Ascending aorta (tissue), 2 donors: ENCODE data around the gene SF3A2. TPM values are rescaled to one million over a fixed set of nuclear protein-coding genes. Genes with fewer than 3 reads are reported as not detected.
A peak's percentile ranks its signal among the peaks of the same experiment; 100 is the strongest.

Experiments used
- DNase-seq, 2 donors: peaks; one replicate each; pipeline ENCODE4 v3.0.0-alpha.2; 2019; ENCODE audit warnings: low spot score in 2 of 2
- H3K27ac ChIP-seq, 2 donors: fragments of 200-600 bp; sonication (generic); one replicate each; pipeline ENCODE4 v1.5.1; 2016 to 2017; ENCODE audit warnings: mild to moderate bottlenecking in 1 of 2
- H3K27me3 ChIP-seq: fragments of 200-600 bp; sonication (generic); one replicate; pipeline ENCODE4 v1.5.1; 2017
- H3K36me3 ChIP-seq, 2 donors: fragments of 200-600 bp; sonication (generic); one replicate each; pipeline ENCODE4 v1.5.1; 2016
- H3K4me1 ChIP-seq, 2 donors: fragments of 200-600 bp; sonication (generic); one replicate each; pipeline ENCODE4 v1.5.1; 2016 to 2017; ENCODE audit warnings: mild to moderate bottlenecking in 1 of 2
- H3K4me3 ChIP-seq, 2 donors: fragments of 200-600 bp; sonication (generic); one replicate each; pipeline ENCODE4 v1.5.1; 2016 to 2017; ENCODE audit warnings: mild to moderate bottlenecking in 1 of 2
- H3K9me3 ChIP-seq, 2 donors: fragments of 200-600 bp; sonication (generic); one replicate each; pipeline ENCODE4 v1.5.1; 2016
- CTCF ChIP-seq, 3 experiments: fragments of 200-600 bp in 2 of 3; fragments of 450-650 bp in 1 of 3; sonication (generic) in 2 of 3; IDR thresholded peaks; one replicate each; pipeline ENCODE4 v1.5.1; 2016 to 2019; ENCODE audit warnings: antibody characterized with exemption in 3 of 3, mild to moderate bottlenecking in 1 of 3, moderate library complexity in 1 of 3
- intact Hi-C: fragments of 100-400 bp; cut with DNase I; formaldehyde crosslinking; loops from one replicate; pipeline ENCODE4 v1.15.1; 2023
- total RNA-seq: library from RNA; depleted of rRNA; stranded (reverse); fragments of >200 nt; gene quantifications from one replicate; pipeline ENCODE4 v1.1.0, GENCODE V29; 2016

The SF3A2 gene
- total RNA-seq, 1 donor from 2014 or later = 21.3 TPM

DNA sequence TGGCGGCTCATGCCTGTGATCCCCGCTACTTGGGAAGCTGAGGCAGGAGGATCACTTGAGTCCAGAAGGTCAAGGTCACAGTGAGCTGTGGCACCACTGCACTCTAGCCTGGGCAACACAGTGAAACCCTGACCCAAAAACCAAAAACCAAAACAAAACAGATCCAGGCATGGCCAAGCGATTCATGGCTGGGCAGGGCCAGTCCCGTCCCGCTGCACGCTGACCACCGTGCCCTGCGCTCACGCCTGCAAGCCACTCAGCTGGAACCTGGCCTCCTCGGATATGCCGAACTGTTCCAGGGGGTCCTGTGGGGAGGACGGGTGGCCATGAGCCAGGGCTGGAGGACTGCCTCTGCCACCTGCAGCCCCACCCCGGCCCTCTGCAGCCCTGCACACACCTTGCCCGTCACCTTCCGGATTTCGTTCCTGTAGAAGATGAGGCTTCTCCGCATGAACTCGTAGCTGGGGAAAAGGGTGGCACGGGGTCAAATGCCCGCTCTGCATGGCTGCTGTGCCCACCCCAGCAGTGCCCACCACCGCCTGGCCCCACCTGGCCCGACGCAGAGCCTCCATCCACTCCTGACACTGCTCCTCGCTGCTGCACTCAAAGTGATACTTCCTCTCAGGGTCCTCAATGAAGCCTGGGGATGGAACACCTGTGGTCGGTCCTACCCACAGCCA is 2.9 kb upstream of the SF3A2 start:
- TF ChIP-seq CTCF (IDR thresholded peaks at IDR 0.05) = no peak
- H3K36me3 ChIP-seq = peaks cover 15 to 44% of the 10 kb centered on the region in 2 donors
- H3K4me1 ChIP-seq = peaks cover 10 to 18% of the 10 kb centered on the region in 2 donors
- DNase-seq = no peak
- intact Hi-C loops = no loop called here
- no peaks in the 10 kb centered on the region for H3K27me3 ChIP-seq
- H3K27ac ChIP-seq = no peak overlapping the region
- no peak overlapping the region for H3K4me3 ChIP-seq
- no peaks in the 10 kb centered on the region for H3K9me3 ChIP-seq

DNA sequence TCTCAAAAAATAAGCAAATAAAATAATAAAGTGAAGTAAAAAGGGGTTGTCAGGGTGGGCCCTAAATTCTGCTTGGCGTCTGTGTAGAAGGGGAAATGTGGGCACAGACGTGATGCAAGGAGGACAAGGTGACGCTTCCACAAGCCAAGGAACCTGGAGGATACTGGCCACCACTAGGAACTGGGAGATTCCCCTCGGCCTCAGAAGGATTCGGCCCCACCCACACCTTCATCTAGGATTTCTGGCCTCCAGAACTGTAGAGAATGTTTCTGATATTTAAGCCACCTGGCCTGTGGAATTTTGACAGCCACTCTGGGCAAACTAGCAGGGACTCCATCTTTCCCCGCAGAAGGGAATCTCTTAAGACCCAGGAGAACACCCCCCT is 1.6 kb upstream of the SF3A2 start:
- no peaks in the 10 kb centered on the region for H3K27me3 ChIP-seq
- peak overlapping the region; percentile 85 to 100 for H3K4me3 ChIP-seq
- peak overlapping the region; percentile 97 to 98 for H3K27ac ChIP-seq
- H3K4me1 ChIP-seq = peaks cover 10 to 30% of the 10 kb centered on the region in 2 donors
- no peak for DNase-seq
- peaks cover 9 to 31% of the 10 kb centered on the region in 2 donors for H3K36me3 ChIP-seq
- TF ChIP-seq CTCF (IDR thresholded peaks at IDR 0.05) = no peak
- intact Hi-C loops = loop anchor here (5.0 kb wide), 1 partner anchor 157 kb away; no protein-coding TSS in a partner anchor
- H3K9me3 ChIP-seq = no peaks in the 10 kb centered on the region

DNA sequence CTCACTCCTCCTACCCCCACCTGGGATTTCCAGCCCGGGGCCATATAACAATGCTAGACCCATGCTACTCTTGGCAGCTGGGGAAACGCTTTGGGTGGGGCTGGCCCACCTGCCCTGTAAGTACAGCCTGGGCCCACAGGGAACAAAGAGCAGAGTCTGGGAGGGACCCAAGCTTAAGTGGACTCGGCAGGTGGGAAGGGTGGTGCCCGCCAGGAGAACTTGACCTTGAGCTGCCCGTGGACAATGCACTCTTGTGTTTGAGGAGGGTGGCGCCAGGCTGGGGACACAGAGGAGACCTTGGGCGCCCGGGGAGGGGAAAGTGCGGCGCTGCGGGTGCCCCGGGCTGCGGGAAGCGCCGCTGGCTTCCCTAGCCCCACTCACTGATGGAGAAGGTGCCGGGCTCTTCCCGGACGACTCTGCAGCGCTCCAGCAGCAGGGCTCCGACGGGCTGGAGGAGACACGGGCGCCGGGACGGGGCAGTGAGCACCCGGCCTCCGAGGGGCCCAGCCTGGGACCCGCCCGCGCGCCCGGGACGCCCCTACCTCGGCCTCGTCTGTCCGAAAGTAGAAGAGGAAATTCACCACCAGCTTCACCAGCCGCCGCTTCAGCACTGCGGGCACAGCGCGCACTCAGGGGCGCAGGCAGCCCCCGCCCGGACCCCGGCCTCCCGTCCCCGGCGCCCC is 1.1 kb upstream of the SF3A2 start:
- H3K4me3 ChIP-seq = peak overlapping the region; percentile 85 to 100
- intact Hi-C loops = loop anchor here (1.0 to 5.0 kb wide), 8 partner anchors 34 to 157 kb away; partner anchors contain the start of genes AP3D1, IZUMO4, LSM7 and MOB3A
- peaks cover 9 to 26% of the 10 kb centered on the region in 2 donors for H3K36me3 ChIP-seq
- H3K27ac ChIP-seq = peak overlapping the region; percentile 97 to 98
- H3K4me1 ChIP-seq = peaks cover 14 to 35% of the 10 kb centered on the region in 2 donors
- no peak for TF ChIP-seq CTCF (IDR thresholded peaks at IDR 0.05)
- no peaks in the 10 kb centered on the region for H3K9me3 ChIP-seq
- no peaks in the 10 kb centered on the region for H3K27me3 ChIP-seq
- DNase-seq = no peak

- Histone ChIP-seq H3K4me1 (peaks cover 19 to 40% of the 10 kb centered on the region in 2 donors), H3K27ac (peak overlapping the region; percentile 97 to 98), H3K9me3 (no peaks in the 10 kb centered on the region), H3K36me3 (peaks cover 9 to 21% of the 10 kb centered on the region in 2 donors), H3K4me3 (peak overlapping the region; percentile 85 to 100), H3K27me3 (no peaks in the 10 kb centered on the region)
- DNase-seq = no peak
- TF ChIP-seq CTCF (IDR thresholded peaks at IDR 0.05) = no peak
- intact Hi-C loops = loop anchor here (1.0 to 5.0 kb wide), 8 partner anchors 33 to 156 kb away; partner anchors contain the start of genes AP3D1, IZUMO4, LSM7 and MOB3A
These were observed 635 bp upstream of the SF3A2 start for GRCh38 chr19:2236064-2236313.

DNA sequence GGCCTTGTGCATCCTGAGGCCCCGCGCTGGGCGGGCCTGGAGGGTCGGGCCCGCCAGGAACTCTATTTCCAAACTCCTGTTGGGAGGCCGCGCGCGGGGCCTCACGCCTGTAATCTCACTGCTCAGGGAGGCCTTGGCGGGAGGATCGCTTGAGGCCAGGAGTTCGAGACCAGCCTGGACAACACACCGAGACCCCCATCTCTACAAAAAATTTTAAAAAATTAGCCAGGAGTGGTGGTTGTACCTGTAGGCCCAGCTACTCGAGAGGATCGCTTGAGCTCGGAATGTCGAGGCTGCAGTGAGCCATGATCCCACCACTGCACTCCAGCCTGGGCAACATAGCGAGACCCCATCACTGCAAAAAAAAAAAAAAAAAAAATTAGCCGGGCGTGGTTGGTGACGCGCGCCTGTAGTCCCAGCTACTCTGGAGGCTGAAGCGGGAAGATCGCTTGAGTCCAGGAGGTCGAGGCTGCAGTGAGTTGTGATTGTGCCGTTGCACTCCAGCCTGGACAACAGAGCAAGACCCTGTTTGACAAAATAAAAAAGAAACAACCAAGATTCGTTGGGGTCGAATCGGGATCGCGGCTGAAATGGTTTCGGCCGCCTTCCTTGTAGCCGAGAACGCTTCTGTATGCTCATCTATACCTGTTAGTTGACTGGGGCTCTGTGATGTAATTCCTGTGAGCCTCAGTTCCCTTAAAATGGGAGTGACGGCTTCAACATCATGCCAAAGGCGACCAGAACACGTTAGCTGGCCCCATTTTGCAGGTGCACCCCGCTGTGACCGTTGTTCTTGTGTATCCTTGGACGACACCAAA is 636 bp downstream of the SF3A2 start:
- intact Hi-C loops = loop anchor here (2.0 to 5.0 kb wide), 2 partner anchors 92 to 155 kb away; partner anchors contain the start of genes LSM7 and SPPL2B
- no peak for TF ChIP-seq CTCF (IDR thresholded peaks at IDR 0.05)

More for the DNA sequence above, 636 bp downstream of the SF3A2 start:
- no peak for DNase-seq
- Histone ChIP-seq H3K27ac (peak overlapping the region; percentile 97 to 98), H3K4me1 (peaks cover 19 to 50% of the 10 kb centered on the region in 2 donors), H3K27me3 (no peaks in the 10 kb centered on the region), H3K36me3 (peaks cover 9 to 16% of the 10 kb centered on the region in 2 donors), H3K4me3 (peak overlapping the region; percentile 85 to 100), H3K9me3 (no peaks in the 10 kb centered on the region)
